NCI-H345 treated with DMSO at 0.1 percent for 48 hours (cell line): ENCODE data around the gene PLEK2.
A peak's percentile ranks its signal among the peaks of the same experiment; 100 is the strongest.
"Not testable (repeated sequence)": the region's sequence is repeated elsewhere in the genome, so short reads cannot be mapped to it uniquely, and the experiment has no call there.

ENCODE experiments used
- DNase-seq: peaks from one replicate; lab custom pipeline; 2025; ENCODE audit not compliant: unreplicated experiment; lab: John Stamatoyannopoulos, UW

PLEK2 gene, protein sequence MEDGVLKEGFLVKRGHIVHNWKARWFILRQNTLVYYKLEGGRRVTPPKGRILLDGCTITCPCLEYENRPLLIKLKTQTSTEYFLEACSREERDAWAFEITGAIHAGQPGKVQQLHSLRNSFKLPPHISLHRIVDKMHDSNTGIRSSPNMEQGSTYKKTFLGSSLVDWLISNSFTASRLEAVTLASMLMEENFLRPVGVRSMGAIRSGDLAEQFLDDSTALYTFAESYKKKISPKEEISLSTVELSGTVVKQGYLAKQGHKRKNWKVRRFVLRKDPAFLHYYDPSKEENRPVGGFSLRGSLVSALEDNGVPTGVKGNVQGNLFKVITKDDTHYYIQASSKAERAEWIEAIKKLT

DNA sequence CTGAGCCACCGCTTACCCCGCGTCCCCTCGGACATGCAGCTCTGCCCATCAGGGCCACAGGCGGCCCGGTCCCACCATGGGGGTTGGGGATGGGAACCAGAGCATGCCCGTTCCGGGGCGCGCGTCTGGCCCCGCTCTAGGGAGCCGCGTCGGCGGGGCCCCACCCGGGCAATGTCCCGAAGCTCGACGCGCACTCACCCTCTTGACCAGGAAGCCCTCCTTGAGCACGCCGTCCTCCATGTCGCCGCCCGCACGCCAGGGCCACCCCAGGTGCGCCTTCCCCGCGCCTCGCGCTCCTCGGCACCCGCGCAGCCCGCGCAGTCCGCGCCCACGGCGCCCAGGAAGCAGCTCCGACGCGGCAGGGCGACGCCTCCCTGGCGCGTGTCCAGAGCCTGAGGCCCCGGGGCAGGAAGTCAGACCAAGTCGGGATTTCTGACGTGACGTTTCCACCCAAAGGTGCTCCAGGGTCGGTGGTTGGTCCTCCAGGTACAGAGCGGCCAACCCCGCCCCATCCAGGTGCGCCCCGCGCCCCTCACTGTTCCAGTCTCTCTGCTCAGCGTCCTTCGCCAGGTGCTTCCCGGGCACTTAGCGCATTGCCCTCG is at the start of gene PLEK2:
PLEK2 (minus strand) TSS at position 346 of the 602 bp plus-strand sequence; CDS start at position 240, 106 bp downstream.
- DNase-seq, result peak; percentile 36

DNA sequence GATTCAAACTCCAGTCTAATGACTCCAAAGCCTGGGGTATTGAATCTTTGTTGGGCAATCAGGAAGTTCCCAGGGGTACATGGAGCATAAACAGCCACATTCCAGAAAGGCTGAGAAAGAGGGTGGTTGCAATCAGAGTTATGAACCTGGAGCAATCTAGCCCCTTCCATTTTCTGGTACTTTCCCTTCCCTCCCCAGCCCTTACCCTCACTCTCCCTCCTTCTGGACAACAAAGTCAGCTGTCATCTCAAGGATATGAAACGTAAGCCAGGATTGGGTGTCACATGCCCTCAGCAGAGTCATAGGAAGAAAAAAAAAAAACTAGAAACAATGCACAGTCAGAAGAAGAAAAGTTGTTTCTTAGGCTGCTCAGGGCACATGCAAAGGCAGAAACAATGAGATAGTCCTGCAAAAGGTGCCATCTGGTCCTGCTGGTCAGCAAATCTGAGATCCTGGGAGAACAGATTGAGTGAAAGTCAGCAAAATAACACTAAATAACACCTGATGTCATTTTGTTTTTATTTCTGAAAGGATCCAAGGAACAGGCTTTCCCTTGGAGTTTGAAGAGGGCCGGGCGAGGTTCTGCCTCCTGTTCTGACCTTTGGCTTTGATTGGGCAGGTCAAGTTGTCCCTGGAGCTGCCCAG is 49.5 kb upstream of the PLEK2 start:
- DNase-seq, result no peak

DNA sequence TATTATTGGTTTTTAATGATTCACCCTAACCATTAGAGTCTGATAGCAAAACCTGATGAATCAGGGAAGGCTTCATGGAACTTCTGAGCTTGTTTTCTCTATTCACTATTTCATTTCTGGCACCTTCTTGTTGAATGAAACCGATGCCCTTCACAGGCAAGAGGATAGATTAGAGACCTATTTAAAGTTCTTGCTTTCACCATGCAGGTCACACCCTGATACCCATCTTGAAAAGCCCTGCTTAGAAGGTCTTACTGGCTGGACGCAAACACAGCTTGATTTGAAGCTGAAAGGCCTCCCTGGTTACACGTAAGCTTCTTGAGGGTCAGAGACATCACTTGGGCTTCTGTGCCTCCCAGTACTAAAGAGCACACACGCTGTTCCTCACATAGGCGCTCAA is 47.4 kb upstream of the PLEK2 start:
- DNase-seq, result no peak

DNA sequence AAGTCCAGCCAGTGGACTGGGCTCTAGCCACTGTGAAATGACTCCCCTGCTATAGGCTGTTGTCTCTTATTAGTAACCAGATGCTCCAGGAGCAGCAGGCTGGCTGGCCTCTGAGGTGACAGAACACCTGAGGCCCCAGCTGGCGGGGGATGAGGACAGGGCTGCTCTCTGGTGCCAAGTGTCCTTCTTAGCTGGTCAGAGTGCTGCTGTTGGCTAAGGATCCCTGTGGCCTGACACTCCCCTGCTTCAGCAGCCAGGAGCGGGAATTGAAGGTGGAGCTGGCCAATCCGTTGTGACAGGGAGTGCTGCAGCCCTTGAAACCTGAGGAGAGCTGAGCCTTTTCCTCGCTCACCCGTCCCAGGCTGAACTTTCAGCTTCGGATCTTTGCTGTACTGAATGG is 45.8 kb upstream of the PLEK2 start:
- no peak for DNase-seq

DNA sequence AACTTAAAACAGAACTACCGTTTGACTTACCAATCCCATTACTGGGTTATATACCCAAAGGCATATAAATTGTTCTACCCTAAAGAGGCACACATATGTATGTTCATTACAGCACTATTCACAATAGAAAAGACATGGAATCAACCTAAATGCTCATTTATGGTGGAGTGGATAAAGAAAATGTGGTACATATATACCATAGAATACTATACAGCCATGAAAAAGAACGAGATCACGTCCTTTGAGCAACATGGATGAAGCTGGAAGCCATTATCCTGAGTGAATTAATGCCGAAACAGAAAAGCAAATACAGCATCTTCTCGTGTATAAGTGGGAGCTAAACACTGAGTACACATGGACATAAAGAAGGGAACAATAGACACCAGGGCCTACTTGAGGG is 44.8 kb upstream of the PLEK2 start:
- no peak for DNase-seq

DNA sequence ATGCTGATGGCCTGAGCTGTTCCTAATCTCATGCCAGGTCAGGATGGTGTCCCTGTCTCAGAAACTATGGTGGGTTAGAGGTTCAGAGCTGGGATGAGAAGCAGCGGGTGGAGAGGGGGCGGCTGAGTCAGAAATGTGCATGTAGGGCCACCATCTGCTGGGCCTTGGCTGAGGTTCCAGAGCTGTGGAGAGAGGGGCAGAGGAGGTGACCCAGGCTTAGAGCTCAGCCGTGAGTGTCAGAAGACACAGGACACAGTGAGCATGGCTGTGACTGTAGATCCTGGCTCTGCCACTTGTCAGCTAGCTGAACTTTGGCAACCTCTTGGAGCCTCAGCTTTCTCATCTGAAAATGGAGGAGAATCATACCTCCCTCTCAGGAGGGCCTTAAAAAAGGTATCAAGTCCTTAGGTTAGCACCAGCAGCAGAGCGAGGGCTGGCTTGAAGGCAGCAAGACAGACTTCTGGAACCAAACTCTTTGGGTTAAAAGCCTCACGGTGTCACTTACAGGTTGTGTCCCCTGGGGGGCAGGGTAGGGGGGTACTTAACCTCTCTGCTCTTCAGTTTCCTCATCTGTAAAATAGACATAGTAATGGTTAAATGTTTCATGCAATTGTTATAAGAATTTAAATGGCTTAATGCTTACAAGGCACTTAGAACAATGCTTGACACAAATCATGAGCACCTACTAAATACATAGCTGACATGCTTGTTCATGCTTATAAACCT is 41.8 kb upstream of the PLEK2 start:
- DNase-seq, result no peak

DNA sequence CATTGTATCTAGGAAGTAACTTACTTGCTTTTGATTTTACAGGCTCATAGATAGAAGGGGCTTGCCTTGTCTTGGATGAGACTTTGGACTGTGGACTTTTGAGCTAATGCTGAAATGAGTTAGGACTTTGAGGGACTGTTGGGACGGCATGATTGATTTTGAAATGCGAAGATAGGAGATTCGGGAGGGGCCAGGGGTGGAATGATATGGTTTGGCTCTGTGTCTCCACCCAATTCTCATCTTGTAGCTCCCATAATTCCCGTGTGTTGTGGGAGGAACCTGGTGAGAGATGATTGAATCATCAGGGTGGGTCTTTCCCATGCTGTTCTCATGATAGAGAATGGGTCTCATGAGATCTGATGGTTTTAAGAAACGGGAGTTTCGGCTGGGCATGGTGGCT is 39.7 kb upstream of the PLEK2 start:
- not testable (repeated sequence) for DNase-seq

DNA sequence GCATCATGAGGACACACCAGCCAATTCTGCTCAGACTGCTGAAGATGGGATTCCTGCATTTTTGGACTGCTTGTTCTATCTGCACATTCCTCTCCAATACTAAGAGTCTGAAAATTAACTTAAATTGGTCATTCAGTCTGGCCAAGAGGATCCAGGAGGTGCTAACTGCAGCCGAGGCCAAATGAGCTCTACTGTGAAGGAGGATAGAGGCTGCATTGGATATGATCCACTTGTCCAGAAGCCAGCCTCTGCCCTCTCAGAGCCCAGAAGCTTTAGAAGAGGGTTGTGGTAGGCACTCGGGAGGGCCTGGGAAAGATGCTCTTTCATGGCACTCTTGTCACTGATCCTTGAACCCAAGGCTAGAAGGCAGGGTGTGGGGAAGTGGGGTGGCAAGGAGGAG is 37.1 kb upstream of the PLEK2 start:
- no peak for DNase-seq

DNA sequence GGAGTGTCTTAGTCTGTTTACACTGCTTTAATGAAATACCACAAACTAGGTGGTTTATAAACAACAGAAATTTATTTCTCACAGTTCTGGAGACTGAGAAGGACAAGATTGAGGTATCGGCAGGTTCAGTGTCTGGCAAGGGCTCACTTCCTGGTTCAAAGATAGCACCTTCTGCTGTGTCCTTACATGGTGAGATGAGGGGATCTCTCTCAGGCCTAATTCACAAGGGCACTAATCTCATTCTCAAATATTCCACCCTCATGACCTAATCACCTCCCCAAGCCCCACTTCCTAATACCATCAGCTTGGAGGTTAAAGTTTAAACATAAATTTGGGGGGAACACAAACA is 35.0 kb upstream of the PLEK2 start:
- DNase-seq, result no peak

DNA sequence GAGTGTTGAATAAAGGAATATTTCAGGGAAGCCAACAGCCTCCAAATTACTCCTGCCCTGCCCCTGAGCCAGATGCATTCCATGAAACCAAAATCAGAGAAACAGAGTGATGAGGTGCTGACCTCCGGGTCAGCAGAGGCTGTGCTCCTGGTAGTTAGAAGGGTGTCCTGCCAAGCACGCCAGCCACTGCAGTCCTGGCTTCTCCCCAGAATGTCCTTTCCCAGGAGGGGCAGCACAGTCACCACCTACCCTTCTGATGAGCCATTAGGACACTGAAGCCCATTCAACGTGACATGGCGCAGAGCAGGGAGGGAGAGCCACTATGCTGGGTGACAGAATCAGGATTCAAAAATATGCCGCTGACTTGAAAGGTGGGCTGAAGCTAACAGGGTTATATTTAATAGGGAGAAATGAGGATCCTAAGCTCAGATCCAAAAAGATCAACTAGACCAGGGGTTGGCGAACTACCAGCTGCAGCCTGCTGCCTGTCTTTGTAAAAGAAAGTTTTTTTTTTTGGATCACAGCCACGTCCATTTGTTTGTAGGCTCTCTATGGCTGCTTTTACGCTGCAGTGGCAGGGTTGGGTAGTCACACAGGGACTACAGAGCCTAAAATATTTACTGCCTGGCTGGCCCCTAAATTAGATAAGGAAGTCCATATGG is 34.5 kb upstream of the PLEK2 start:
- DNase-seq, result peak; percentile 29

DNA sequence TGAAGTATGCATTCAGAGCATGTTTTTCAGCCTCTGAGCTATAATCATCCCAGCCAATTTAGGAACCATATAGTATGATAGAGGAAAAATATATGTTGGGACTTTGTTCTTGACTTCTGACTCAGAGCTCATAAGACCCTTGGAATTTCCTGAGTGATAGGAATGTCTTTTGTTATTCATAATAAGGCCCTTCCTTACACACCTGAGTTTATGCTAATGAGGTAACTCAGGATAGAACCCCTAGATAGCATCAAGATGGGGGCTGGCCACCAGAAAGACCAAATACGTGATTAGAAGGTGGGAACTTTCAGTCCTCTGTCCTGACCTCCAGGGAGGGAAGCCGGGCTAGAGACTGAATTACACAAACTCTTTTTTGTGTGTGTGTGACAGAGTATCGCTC is 32.4 kb upstream of the PLEK2 start:
- no peak for DNase-seq

DNA sequence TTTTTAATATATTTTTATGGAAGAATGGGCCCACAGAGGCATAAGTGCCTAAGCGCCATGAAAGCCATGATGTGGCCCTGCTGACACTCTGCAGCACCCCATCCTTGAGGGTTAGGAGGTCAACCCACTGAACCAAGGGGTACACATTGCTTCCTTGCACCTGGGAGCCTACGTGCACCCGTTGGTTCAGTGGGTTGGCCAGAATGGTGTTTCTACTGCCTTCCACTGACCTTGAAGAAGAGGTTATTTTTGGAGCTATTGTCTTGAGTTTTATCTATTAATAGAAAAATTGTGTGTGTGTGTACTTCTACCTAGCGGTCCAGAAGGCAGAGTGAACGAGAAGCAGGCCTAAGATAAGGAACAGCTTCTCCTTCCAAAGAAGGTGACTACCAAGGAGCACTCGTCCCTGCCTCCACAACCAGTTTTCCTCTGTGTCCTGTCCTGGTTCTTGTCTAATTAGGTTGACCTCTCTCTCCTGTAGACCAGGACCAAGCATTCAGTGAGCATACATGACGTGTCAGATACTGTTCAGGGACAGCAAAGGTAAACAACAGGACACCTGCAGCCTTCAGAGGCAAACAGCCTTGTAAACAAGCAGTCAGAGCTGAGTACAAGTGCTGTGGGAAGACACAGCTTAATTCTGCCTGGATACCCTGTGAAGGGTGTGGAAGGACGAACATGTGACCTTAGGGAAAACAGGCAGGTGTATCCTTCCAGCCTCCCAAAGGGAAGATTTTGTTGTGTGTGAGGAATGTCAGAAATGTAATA is 30.4 kb upstream of the PLEK2 start:
- DNase-seq, result no peak

DNA sequence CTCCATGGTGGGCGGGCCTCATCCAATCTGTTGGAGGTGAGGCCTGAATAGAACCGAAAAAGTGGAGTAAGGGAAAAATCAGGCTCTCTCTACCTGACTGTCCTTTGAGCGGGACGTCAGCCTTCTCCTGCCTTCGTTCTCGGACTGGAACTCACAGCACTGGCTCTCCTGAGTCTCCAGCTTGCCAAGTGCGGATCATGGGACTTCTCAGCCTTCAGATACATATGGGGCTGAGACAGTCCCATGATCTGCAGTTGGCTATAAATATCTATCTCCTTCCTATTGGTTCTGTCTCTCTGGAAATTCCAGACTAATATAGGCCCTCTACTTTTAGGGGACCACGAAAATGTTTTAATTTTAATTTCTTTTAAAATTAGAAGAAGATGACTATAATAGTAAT is 29.7 kb upstream of the PLEK2 start:
- no peak for DNase-seq

DNA sequence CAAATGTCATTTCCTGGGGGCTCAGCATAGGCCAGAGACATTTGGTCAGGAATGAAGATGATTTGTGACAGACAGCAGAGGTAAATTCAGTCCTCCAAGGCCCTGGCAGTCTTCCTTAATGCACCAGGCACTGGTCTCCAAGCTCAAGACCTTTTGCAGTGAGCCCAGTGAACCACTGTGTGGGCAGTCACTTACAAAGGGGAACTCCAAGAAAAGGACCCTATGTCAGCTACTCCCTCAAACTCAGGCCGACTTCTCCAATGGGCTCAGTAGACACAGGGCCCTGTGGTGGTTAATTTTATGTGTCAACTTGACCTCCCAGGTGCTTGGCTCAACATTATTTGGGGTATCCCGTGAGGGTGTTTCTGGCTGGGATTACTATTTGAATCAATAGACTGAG is 29.3 kb upstream of the PLEK2 start:
- DNase-seq, result no peak

DNA sequence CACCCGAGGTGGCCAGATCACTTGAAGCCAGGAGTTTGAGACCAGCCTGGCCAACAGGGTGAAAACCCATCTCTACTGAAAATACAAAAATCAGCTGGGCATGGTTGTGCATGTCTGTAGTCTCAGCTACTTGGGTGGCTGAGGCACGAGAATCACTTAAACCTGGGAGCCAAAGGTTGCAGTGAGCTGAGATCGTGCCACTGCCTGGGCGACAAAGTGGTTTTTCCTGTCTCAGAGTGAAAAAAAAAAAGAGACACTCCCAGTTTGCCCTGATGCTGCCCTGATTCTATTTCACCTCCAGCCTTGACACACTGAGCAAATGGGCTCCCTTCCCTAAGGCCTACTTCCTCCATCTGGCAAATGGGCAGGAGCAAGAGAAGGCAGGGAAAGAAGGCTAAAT is 28.5 kb upstream of the PLEK2 start:
- no peak for DNase-seq

DNA sequence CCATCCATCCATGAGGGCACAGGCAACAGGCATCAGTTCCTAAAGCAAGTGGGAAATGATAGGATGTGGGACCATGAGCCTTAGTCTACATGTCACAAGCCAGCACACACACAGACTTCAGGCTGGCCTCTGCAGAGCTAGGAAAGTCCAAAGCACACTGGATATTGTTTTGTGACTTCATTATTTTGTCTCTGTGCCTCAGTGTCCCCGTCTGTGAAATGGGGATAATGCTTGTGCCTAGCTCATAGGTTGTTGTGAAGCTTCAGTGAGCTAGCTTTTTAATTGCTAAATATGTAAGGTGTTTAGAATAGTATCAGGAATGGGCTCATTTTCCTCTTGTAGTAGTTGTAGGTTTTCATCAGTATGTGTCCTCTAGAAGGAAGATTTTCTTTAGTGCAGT is 27.0 kb upstream of the PLEK2 start:
- DNase-seq, result no peak

DNA sequence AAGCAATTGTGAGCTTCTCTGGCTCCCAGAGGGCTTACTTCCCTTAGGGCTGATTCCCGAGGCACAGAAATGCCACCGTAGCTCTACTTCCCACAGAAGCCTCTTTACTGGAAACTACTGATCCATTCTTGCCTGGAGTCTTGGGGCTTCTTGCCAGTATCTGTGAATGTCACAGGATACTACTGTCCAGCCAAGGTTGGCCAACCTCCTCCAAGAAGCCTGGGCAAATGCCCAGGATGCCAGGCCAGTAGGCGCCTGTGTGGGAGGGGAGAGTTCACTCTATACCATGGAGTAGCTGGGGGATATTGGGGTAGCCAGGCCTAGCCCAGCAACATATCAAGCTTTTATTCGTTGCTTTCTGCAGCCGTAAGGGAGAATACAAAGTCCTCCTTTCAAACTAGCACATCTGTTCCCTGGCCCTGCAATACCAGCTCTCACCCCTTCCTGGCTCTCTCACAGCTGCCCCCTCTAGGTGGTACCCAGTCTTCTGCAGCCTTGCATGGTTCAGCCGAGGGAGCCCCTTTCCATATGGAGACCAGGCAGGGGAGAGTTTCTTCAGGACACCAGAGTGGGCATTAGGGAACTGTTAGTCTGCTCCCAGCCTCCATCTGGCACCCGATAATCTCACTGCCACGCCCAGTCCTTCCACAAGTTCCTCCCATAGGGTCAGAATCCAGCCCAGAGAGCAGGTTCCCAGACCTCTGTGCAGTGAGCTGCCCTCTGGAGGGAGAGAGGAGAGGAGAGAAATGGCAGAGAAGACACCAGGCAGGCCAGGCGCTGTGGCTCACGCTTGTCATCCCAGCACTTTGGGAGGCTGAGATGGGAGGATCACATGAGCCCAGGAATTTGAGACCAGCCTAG is 24.3 kb upstream of the PLEK2 start:
- DNase-seq, result no peak

DNA sequence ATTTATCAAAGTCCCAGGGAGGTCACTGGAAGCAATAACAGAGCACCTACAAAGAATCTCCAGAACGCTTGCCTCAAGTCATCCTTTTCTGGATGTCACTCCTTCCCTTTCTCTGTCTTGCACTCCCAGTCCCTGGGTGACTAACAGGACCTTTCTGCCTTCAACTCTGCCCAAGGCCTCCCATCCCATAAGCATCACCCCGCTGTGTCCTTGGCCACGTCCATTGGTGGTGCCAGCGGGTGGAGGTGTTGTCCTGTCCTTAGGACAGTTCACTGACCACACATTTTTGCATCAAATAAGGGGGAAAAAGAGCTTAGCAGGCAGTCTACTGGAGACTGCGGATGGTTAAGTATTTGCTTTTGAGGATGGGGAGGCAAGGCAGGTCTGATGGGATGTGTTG is 23.6 kb upstream of the PLEK2 start:
- DNase-seq, result no peak

DNA sequence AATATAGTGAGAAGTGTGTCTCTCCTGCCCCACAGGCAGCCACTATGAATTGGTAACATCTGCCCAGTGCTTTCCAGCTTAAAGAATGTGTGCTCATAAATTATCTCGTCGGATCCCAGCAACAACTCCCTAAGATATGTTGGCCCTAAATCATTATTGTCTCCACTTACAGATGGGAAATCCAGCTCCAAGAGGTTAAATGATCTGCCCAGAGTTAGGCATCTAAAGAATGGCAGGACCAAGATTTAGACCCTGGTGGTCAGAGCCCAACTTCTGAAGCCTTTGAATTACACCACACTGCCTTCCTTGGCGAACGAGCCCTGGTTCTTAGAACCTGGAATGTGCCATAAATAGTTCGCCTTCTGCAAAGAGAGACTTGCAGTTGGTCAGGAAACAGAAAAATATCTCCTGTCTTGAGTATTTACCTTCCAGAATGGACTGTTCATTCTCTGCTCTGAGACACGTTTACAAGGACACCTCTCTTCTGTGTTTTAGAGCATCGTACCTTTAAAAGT is 20.1 kb upstream of the PLEK2 start:
- DNase-seq, result no peak
